Activated CD4-positive, CD25-positive, alpha-beta regulatory T cell (primary cell): ENCODE measurements around the gene CMIP.

Experiments
- DNase-seq, 4 experiments: peaks; one replicate each; lab custom pipeline; 2025; lab: John Stamatoyannopoulos, UW

Gene CMIP

DNA sequence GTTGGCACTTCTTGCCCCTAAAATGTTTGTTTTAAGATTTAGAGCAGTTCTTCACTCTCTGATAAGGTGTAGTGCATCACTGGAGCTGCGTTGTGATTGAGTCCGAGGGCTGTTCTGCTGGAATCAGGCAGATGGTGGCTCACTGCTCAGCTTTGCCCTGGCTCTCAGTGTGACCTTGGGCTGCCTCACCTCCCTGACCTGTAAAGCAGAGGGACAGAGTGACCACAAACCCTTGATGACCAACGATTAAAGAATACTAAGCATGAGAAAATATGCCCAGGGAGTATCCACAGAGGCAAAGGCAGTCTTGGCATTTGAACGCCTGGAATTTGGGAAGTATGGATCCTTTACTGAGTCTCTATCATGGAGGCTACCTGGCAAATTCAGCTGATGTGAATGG, 18.1 kb downstream of the CMIP start:
- no peak for DNase-seq

DNA sequence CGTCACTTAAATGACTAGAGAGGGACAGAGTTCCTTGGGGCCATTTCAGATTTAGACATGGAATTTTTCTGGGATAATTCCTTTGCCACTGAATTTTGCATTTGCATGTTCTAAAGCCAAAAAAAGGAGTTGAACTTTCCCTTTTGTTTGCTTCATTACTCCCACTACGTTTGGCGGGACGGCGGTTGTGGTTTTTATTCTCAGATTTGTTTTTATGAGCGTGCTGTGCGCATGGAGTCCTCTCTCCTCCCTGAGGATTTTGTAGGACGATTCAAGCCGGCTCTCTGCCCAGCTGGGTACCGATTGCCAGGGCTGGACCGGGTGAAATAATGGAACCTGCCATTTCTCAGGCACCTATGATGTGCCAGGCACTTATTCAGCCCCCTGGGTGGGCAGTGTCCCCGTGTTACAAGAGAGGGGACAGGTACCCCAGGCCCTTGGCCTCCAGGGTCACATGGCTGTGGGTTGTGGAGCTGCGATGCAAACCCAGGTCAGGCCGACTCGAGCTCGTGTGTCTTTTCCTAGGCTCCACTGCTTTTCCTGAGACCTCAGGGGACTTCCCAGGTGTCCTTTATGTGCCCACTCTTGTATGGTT, 18.8 kb downstream of the CMIP start:
- no peak for DNase-seq

DNA sequence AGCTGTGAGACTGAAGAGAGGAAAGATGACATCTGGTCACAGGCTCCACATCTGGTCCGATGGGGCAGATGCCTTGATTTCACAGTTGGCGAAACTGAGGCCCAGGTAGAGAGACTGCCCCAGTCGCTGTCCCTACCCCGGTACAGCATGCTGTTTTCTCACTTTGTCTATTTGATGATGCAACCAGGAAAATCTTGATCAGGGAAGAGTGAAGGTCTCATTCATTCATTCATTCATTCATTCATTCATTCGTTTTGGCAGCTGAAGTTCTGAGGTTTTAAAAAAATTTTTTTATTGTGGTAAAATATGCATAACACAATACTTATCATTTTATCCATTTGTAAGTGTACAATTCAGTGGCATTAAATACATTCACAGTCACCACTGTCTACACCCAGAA, 19.7 kb downstream of the CMIP start:
- DNase-seq = no peak

DNA sequence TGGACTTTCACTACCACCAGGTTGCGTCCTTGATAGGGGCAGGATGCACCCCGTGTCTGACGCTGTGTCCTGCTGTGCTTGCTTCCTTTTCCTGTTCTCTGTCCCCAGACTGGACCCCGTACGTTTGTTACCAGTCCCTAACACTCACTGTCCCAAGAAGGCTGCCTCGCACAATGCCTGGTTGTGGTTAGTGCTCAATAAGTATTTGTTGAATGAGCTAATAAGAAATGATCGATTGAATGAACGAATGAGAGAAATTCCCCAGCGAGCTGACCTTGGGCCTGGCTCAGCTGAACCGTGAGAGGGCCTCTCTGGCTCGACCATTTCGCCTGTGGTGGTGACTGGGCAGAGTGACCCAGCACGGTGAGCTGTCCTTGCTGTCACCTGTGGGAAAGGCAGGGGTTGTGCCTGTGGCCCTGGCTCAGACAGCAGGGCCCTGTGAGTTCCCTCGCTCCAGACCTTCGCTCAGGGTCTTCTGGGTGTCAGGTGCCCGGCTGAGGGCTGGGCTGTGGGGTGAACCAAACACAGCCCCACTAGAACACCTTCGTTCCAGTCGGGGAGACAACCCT, 20.9 kb downstream of the CMIP start:
- DNase-seq = no peak

DNA sequence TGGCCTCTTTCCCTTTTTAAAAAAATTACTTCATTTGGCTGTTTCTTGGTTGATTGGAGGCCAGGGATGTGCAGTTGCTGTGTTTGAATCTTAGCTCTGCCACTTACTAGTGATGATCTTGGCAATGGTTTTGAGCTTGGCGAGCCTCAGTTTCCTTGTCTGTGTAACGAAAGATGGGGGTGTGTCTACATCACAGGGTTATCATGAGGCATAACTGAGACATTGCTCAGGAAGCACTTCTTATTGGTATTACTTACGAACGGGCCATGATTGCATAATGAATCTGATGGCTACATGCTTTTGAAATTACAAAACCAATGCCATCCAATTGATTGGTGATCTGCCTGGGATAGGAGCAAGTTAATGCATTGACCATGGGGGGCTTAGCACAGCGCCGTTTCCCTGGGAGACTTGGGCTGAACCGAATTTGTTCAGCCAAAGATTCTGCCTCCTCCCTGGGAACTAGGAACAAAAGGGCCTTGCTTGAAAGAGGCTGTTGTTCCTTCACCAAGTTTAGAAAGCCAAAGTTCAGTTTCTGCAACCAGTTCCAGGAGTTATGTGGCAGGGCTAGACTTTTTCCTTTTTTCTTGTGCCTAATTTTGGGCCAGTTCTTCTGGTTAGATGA, 21.9 kb downstream of the CMIP start:
- no peak for DNase-seq

DNA sequence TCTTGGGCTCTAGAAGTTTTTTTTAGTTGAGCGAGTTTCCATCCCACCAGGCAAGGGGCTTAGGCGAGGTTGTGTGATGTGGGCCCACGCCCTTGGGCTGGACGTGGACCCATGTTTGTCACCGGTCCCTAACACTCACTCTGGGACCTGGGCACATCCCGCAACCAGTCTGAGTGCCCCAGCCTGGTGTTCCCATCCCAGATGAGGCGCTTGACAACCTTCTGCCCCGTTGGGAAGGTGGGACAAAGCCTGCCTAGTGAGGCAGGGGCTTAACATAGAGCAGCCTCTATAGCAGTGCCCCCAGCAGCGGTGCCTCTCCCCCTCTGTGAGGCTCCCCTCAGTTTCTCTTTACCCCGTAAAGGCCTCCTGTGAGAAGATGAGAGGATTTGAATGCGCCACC, 22.5 kb downstream of the CMIP start:
- no peak for DNase-seq

DNA sequence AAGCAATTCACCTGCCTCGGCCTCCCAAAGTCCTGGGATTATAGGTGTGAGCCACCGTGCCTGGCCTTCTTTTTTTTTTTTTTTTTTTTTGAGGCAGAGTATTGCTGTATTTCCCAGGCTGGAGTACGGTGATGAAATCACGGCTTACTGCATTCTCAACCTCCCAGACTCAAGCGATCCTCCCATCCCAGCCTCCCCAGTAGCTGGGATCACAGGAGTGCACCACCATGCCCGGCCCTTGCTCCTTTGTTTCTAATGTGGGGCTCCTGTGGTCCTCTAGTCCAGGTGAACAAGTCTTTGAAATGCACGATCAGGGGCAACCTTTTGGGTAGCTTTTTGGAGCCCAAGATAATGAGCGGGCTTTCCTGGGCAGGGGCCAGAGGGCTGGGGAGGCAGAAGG, 23.2 kb downstream of the CMIP start:
- DNase-seq = no peak

DNA sequence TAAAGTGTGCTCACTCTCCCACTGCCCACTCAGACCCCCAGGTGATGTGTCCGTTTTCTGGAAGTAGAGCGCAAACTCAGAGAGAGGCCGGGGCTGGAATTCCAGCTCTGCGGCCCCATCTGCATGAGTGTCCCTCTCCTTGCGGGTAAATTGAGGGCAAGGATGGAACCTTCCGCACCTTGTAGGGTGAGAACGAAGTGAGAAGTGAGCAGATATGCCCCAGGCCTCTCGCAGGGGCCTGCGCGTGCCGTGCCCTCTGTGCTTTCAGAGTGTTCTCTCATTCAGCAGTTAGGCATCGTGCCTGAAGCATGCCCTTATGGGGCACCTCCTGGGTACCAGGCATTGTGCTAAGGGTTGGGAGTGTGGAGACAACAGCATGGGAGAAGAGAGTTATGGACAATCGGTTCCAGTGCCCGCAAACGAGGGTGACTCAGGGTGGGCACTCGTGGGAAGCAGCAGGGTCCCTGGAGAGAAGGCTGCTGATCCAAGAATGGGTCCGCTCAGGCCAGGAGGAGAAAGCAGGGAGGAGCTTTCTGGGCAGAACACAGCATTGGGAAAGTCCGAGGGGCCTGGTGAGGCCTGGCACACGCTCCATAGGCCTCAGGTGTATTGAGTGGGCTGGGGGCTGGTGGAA, 23.8 kb downstream of the CMIP start:
- DNase-seq = no peak

DNA sequence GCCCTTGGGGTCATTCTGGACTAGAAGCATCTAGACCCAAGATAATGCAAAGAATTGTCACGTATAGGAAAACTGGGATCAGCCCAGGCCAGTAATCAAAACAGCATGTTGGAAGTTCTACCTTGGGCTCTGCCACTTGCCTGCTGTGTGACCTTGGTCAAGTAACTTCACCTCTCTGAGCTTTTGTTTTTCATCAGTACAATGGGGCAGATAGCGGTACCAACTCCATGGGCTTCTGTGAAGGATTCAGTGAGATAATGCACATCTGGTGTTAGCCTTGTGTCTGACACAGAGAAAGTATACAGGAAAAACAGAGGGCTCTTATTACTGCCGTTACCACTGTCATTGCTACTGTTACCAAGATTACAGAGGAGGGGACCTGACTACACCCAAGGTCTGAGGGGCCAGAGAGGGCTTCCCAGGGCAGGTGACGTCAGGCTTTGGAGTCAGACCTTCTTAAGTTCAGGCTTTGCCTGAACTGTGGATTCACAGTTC, 24.6 kb downstream of the CMIP start:
- no peak for DNase-seq

DNA sequence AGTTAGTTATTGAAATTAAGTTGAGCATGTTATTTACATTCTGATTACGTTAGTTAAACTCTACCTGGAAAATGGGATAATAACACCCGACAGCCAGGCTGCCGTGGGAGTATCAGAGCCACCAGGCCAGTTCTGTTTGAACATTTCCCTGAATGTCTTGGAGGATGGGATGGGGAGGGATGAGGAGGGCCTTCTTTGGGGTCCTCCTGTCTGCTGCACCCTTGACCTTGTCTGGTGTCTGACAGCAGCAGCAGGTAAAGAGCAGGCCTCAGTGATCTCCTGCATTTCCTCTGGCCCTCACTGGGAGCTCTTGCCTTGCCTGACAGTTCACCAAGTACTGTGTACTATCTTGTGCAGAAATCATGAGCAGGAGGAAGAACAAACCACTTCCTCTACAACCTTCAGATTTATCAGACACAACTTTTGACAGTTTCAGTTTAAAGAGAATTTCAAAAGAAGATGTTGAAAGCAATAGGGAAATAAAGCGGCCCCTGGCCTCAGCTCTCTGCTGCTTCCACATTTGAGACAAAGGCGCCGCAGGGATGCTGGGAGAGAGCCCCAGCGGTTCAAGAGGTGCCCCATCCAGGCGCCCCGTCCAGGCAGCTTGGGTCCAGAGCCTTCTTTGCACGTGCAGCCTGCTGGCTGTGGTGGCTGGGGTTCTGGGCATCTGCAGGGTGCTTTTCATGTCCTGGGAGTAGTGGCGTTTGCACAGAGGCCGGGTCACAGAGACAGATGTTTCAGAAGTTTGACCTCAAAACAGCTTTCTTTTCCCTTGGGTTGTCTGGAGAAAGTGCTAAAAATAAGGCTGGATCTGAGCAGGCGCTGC, 25.3 kb downstream of the CMIP start:
- DNase-seq = no peak

DNA sequence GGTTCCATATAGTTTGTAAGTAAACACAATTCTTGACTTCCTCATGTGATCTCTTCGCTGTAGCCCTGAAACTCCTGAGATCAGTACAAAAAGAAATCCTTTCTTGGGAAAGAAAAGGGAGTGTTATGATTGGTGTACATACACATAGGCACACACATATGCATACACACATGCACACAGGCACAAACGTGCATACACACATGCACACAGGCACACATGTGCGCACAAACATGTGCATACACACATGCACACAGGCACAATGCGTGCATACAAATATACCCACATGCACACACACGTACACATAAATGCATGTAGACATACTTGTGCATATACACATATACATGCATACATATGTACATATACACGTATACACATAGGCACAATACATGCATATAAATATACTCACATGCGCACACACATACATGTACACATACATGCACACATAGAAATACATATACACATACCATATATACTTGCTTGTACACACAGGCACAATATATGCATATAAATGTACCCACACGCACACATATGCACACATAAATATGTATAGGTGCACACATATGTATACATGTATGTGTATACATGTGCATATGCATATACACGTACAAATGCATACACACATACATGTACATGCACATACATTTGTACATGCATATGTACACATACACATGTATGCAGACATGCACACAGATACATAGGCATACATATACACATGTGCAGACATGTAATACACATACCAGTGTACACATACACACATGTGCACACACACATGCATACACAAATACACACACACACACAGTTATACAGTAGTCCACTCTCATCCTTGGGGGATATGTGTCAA, 26.4 kb downstream of the CMIP start:
- no peak for DNase-seq

DNA sequence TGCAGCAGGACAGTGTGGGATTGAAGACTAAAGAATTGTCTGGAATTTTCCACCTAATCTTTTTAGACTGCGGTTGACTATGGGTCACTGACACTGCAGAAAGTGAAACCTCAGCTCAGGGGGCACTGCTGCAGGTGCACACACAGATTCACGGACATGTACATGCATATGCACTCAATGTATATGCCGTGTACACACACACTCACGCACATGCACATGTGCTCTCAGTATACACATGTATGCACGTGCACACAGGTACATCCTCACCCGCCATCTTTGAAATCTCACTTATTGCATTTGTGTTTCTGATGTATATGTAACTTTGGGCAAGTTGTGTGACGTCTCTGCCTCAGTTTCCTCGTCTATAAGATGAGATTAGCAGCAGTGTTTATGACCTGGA, 27.3 kb downstream of the CMIP start:
- DNase-seq = no peak

DNA sequence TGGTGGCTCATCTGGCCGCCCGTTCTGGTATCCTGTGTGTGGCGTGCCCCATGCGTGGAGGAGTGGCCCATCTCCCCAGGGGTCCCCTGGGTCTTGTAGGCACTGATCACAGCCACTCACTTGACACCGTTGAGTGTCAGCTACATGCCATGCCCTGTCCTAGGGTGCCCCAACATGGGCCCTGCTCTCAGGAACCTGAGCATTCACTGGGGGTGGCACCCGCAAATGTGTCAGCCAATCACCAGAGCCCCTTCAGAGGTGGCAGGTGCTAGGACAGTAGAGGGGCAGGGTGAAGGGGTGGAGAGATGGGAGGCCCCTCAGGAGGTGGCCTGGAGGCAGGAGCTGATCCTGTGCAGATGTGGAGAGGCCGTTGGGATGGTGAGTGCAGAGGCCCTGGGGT, 27.8 kb downstream of the CMIP start:
- DNase-seq = no peak

DNA sequence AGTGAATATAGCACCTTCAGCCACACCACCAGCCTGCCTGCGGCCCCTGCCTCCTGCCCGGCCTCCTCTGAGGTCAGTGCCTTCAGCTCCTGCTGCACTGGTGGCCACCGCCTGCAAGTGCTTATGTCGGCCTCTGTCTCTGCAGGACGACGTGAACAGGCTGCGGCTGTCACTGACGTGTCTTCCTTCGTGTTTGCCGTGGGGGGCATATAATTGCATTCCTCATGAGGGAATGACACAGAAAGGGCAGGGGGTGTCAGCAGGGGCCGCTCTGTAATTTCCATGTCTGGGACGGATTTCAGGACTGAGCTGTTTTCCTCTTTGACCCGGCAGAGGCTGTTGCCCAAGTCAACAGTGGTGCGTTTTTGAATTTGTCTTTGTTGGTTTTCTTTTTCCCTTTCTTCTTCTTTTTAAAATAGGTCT, 28.5 kb downstream of the CMIP start:
- no peak for DNase-seq

DNA sequence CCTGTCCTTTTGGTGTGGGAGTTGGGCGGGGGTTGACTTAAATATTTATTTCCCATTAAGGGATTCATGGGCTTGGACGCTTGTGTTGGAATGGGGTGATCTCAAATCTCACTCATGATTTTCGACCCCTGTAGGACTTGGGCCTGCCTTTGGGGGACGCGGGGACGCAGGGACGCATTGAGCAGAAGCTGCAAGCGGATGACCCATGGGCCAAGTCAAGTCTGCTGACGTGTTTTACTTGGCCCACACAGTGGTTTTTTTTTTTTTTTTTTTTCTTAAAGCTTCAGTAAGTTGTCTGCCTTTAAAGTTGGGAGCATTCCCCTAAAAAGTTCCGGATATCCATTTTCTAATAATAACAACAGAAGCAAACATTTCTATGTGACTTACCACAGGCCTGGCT, 28.9 kb downstream of the CMIP start:
- DNase-seq = no peak

DNA sequence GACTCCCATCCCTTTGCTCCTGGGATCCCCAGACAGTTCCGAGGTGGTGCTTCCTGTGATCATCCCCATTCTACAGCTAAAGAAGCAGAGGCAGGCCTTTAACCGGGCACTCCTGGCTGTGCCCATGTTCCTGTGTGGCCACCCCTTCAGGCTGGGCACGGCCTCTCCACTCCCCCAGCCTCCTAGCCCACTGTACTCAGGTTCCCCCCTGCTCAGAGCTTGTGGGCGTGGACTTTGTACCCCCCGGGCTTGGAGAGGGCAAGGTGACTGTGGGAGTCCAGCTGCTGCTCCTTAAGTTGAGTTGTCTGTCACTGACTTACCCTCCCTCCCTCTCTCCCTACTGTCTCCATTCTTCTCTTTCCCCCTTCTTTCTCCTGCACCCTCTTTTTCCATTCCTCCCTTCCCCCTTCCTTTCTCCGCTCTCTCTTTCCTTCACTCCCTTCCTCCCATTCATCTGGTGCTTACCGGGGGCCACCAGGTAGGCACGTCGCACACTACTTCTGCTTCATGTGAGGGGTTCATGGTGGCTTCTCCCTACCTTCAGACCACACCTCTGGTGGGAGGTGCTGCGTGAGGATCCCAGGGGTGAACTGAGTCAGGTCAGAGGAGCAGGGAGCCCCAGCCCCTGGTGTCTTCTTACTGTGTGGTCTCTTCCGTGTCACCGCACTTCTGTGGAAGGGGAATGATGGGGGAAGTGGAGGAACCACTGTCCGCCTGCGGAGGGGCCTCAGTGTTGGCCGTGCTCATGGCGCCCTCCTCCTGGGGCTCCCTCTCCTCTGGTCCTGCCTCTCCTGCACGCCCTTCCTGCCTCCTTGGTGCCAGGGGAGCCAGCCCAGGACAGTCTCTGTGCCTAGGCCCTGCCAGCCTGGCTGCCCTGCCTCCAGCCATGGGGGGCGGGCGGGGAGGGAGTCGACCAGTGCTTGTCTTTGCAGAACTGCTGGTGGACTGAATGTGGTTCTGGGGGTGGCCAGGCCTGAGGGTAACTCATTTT, 29.7 kb downstream of the CMIP start:
- DNase-seq = no peak

DNA sequence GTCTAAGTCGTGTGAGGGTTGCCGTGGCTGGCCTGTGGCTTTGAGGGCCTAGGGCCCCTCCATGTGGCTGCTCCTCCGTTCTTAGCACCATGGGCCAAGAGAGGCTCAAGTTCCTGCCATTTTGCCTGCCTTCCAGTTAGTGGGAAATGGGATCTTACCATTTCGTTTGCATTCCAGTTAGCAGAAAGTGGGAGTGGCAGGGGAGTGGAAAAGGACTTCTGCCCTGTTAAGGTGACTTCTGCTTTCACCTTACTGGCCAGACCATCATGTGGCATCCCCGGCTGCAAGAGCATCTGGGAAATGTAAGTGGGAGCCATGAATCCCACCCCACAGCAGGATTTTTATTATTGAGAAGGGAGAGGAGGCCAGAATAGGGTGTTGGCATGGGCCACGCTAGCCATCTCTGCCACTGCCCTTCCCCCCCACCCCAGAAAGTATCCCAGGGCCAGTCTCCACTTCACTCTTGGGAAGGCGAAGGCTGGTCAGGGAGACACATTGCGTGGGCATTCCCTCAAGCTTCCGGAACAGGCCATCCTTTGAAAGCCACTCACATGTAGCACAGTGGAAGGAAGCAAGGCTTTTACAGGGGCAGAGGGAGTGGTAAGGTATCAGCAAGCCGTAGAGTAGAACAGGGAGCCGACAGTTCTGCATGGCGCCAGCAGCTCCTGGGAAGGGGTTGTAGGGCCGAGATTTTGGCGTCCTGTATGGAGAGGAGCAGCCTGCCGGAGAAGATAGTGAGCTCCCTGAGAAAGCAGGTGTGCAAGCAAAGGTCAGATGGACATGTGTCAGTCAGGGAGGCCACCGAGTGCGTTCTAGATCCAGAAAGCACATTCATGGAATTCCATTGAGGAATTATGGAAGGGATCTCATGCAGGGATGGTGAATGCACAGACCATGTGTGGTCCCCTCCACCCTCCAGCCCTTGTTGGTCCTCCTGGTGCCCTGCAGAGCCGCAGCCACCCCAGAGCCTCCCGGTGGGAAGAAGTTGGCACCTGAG, 33.4 kb downstream of the CMIP start:
- DNase-seq = no peak

DNA sequence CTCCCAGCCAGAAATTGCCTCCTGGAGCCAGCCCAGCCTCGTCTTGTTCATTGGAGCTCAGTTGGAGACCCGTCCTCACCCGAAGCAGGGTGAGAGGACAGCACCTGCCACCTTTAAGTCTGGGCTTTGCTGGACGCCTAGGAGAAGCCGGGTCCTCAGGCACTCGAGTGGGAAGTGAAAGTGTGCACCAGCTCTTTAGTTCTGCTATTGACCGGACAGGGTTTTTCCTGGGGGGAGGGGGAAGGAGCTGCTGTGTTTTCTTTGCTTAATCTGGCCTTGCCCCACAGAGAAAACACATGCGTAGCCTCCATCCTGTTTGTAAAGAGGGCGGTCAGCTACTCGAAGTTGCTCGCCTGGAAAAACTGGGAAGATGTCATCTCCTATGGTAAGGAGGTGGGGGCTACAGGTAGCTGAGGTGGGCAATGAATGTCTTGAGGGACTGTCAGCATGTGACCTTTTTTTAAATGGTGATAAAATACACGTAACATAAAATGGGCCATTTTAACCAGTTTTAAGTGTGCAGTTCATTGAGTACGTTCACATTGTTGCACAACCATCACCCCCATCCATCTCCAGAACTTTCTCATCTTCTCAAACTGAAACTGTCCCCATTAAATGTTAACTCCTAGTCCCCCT, 34.4 kb downstream of the CMIP start:
- DNase-seq = no peak
